H1 (cell line): ENCODE measurements around the gene LRRC37A3. TPM values are rescaled to one million over a fixed set of nuclear protein-coding genes. Genes with fewer than 3 reads are reported as not detected.
A peak's percentile ranks its signal among the peaks of the same experiment; 100 is the strongest.

Experiments used
- BACH1 ChIP-seq: IDR thresholded peaks from 2 replicates; pipeline ENCODE4 v1.6.1; 2012; ENCODE audit warnings: low read length, improper control_type of control experiment
- CREB1 ChIP-seq: IDR thresholded peaks from 2 replicates; pipeline ENCODE4 v1.6.1; 2012; ENCODE audit warnings: inconsistent platforms
- EGR1 ChIP-seq: IDR thresholded peaks from 2 replicates; pipeline ENCODE4 v1.6.1; 2011; ENCODE audit warnings: low read depth, low read length, borderline replicate concordance
- EP300 ChIP-seq, 2 experiments: IDR thresholded peaks; 1 replicate in 1 of 2; 2 replicates in 1 of 2; pipeline ENCODE4 v1.6.1; 2011 to 2012; ENCODE audit warnings: low read depth in 2 of 2, low read length in 2 of 2, mild to moderate bottlenecking in 2 of 2, borderline replicate concordance in 1 of 2, inconsistent platforms in 1 of 2, moderate library complexity in 1 of 2
- GTF2F1 ChIP-seq: IDR thresholded peaks from 2 replicates; pipeline ENCODE4 v1.6.1; 2012; ENCODE audit warnings: low read depth, low read length, improper control_type of control experiment, borderline replicate concordance
- KDM1A ChIP-seq: fragments of 200-600, 300-600 bp; sonication (generic); IDR thresholded peaks from 2 replicates; pipeline ENCODE4 v1.7.1; 2016; ENCODE audit warnings: mild to moderate bottlenecking, low read length, borderline replicate concordance
- KDM4A ChIP-seq: IDR thresholded peaks from one replicate; pipeline ENCODE4 v1.7.1; 2012; ENCODE audit warnings: low read depth, mild to moderate bottlenecking, moderate library complexity, low read length, inconsistent platforms; ENCODE audit not compliant: severe bottlenecking
- NANOG ChIP-seq: IDR thresholded peaks from 2 replicates; pipeline ENCODE4 v1.6.1; 2011; ENCODE audit warnings: low read length, low read depth, mild to moderate bottlenecking, inconsistent platforms; ENCODE audit not compliant: insufficient read depth, poor library complexity, severe bottlenecking
- PHF8 ChIP-seq: fragments of 200-600 bp; sonication (generic); conservative IDR thresholded peaks from 2 replicates; pipeline ENCODE4 v1.7.1; 2012; ENCODE audit warnings: low read depth, mild to moderate bottlenecking, inconsistent platforms, low read length, moderate library complexity
- POLR2A ChIP-seq, 2 experiments: IDR thresholded peaks; 1 replicate in 1 of 2; 2 replicates in 1 of 2; pipeline ENCODE4 v1.6.1; 2011; ENCODE audit warnings: low read depth in 2 of 2, low read length in 2 of 2, mild to moderate bottlenecking in 2 of 2; ENCODE audit errors: control extremely low read depth in 1 of 2
- POLR2AphosphoS5 ChIP-seq: IDR thresholded peaks from 2 replicates; pipeline ENCODE4 v1.6.1; 2011; ENCODE audit warnings: low read depth, low read length
- RXRA ChIP-seq: IDR thresholded peaks from 2 replicates; pipeline ENCODE4 v1.6.1; 2011; ENCODE audit warnings: low read depth, mild to moderate bottlenecking, low read length, moderate library complexity; ENCODE audit not compliant: insufficient read depth
- SRF ChIP-seq: IDR thresholded peaks from 2 replicates; pipeline ENCODE4 v1.6.1; 2011; ENCODE audit warnings: mild to moderate bottlenecking, low read depth, low read length, moderate library complexity
- TAF1 ChIP-seq: IDR thresholded peaks from 2 replicates; pipeline ENCODE4 v1.6.1; 2011; ENCODE audit warnings: mild to moderate bottlenecking, low read depth, low read length
- TAF7 ChIP-seq: optimal IDR thresholded peaks from 2 replicates; pipeline ENCODE3; 2011; ENCODE audit warnings: low read depth, mild to moderate bottlenecking, inconsistent platforms, low read length, moderate library complexity, borderline replicate concordance
- TBP ChIP-seq: IDR thresholded peaks from 2 replicates; pipeline ENCODE4 v1.6.1; 2011; ENCODE audit warnings: low read depth, low read length, improper control_type of control experiment
- TEAD4 ChIP-seq: IDR thresholded peaks from 2 replicates; pipeline ENCODE4 v1.6.1; 2012; ENCODE audit warnings: low read depth, low read length, inconsistent platforms, mixed read lengths
- USF2 ChIP-seq: IDR thresholded peaks from 2 replicates; pipeline ENCODE4 v1.6.1; 2011; ENCODE audit warnings: low read length, improper control_type of control experiment
- polyA plus RNA-seq, 7 experiments: library from polyadenylated mRNA; depleted of rRNA in 3 of 7; stranded (reverse) in 5 of 7; unstranded in 2 of 7; fragments of >200 nt in 5 of 7; fragments of 200-250 nt in 2 of 7; gene quantifications; 1 replicate in 5 of 7; 2 replicates in 1 of 7; 4 replicates in 1 of 7; pipeline versions ENCODE4 v1.2.1 to v1.2.3, GENCODE V29; 2011 to 2013; ENCODE audit warnings: missing spikeins in 2 of 7, mixed read lengths in 2 of 7
- total RNA-seq: library from RNA; stranded (reverse); fragmentation: NEBNext Ultra II Directional; extraction: Animal tissue kit (Norgen Biotek cat#: 25700); gene quantifications from 2 replicates; pipeline ENCODE4 v1.2.1, GENCODE V29; 2021
- TF ChIP-seq, protein P1 (sequence below): IDR thresholded peaks from 2 replicates; pipeline ENCODE4 v1.6.1; 2012; ENCODE audit warnings: inconsistent platforms
- TF ChIP-seq, protein P2 (sequence below): IDR thresholded peaks from 2 replicates; pipeline ENCODE4 v1.6.1; 2011; ENCODE audit warnings: low read depth, mild to moderate bottlenecking, low read length; ENCODE audit not compliant: insufficient read depth

The LRRC37A3 gene
- total and polyA plus RNA-seq, 2 of the 8 experiments (the other 6 are each of a cell fraction or from before 2014, with no cell fraction given): 2.7 to 9.4 TPM

DNA sequence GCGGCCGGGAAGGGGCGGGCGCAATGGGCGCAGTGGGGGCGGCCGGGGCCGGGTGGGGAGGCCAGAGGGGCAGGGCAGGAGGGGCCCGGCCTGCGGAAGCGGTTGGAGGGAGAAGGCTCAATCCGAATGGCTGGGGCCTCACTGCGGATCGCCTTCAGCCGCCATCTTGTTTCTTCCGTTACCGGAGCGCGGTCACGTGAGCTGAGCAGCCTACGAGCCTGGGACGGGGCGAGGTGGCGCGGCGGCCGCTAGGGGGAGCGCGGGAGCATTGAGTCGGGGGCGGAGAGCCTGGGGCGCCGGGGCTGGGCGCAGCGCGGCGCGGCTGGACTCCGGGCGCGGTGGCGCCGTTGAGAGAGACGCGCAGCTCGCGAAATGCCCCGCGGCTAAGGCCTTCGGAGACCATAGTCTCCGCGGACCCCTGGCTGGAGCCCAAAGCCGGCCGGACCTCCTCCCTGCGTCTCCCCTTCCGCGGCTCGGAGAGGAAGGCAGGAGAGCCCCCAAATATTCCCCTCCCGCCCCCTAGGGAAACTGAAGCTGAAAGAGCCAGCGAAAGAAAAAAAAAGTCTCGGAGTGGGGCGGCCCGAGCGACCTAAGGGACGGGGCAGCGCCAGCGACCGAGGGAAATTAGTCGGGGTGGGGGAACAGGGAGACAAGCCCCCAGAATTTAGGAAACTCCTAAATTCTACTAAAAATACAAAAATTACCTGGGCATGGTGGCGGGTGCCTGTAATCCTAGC lies at the start of gene LRRC37A3 (continued):
- TF ChIP-seq POLR2AphosphoS5: peak; percentile 89
- TF ChIP-seq TEAD4: 0 out of 2 replicates have a peak, but pooled peaks have one; percentile 39
- peak; percentile 91 for TF ChIP-seq USF2
- peak; percentile 14; the same call in 1 of the 2 replicates for TF ChIP-seq BACH1
- TF ChIP-seq TAF7: peak; percentile 45
- peak; percentile 26; the same call in 1 of the 2 replicates for TF ChIP-seq SRF
- peak; percentile 46 for TF ChIP-seq KDM4A
- TF ChIP-seq NANOG: peak; percentile 31
- peak; percentile 81 for TF ChIP-seq TBP
- peak; percentile 80 for TF ChIP-seq CREB1
- TF ChIP-seq POLR2A (IDR thresholded peaks at IDR 0.05; ENCODE audit: control extremely low read depth in 1 of 2, low read depth in 2 of 2, low read length in 2 of 2): peak; percentile 64 to 79
- TF ChIP-seq GTF2F1: 0 out of 2 replicates have a peak, but pooled peaks have one; percentile 39
- peak; percentile 93 for TF ChIP-seq TAF1
- peak in 1 of 2 experiments; percentile 90; a peak in 2 of 3 replicates for TF ChIP-seq EP300 (IDR thresholded peaks at IDR 0.05; ENCODE audit: borderline replicate concordance in 1 of 2, low read depth in 2 of 2, low read length in 2 of 2)
- TF ChIP-seq, protein P1, sequence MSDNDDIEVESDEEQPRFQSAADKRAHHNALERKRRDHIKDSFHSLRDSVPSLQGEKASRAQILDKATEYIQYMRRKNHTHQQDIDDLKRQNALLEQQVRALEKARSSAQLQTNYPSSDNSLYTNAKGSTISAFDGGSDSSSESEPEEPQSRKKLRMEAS: peak; percentile 79
- TF ChIP-seq RXRA: 0 out of 2 replicates have a peak, but pooled peaks have one; percentile 36
- peak; percentile 54 for TF ChIP-seq PHF8
- TF ChIP-seq KDM1A: peak; percentile 33; the same call in 1 of the 2 replicates
- TF ChIP-seq EGR1: peak; percentile 94
- TF ChIP-seq, protein P2, sequence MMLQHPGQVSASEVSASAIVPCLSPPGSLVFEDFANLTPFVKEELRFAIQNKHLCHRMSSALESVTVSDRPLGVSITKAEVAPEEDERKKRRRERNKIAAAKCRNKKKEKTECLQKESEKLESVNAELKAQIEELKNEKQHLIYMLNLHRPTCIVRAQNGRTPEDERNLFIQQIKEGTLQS: peak; percentile 91
- TF ChIP-seq, all 59 proteins: peak for 26; not testable (repeated sequence) for 33
